HTR-8/SVneo (cell line): Measurements from ENCODE around the gene LRRC3C.
"Not testable (repeated sequence)": the region's sequence is repeated elsewhere in the genome, so short reads cannot be mapped to it uniquely, and the experiment has no call there.

Experiments
- DNase-seq: peaks from one replicate; pipeline ENCODE4 v3.0.0; 2011; ENCODE audit warnings: low spot score, mixed read lengths; ENCODE audit not compliant: insufficient read length
- FAIRE-seq: peaks from 2 replicates; lab custom pipeline; 2011; peaks lifted over from hg19 to GRCh38; lab: Jason Lieb, UNC

Gene LRRC3C, protein sequence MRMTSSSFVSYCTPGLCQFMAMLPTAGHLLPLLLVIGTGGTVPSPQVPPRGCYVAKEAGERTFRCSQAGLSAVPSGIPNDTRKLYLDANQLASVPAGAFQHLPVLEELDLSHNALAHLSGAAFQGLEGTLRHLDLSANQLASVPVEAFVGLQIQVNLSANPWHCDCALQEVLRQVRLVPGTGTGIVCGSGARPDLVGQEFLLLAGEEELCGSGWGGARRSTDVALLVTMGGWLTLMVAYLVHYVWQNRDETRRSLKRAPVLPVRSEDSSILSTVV

DNA sequence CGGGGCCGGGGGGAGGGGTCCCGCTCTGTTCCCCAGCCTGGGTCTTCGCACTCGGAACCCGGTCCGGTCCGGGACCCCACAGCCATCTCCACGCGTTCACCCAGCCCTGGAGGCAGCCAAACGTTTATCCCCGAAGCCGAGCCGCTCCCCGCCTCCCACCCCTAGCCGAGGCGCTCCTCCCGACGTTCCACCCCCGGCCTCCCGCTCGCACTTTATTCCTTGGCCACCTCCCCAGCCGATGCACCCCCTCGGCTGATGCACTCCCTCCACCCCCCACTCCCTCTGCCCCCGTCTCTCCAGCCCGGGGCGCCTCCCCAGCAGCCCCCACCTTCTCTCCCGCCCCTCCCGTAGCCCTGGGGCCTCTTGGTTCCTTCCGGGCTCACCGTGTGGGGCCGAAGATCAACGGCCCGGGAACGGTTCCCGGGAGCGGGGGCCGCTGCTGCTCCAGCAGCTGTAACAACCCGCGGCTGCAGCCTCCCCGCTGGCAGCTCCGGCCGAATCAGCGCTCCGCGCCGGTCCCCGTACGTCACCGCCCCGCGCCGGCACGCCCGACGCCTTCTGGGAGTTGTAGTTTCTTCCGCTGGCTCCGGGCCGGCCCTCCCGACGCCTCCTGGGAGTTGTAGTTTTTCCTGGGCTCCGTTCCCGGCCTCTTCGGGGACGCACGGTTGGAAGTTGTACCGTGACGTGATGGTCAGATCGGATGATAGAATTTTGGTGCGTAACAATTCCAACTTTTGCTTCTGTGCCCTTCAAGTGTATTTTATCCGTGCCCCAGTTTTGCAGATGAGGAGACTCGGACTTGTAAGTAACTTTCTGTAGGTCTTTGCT is at the start of gene LRRC3C, which contains the start of gene ORMDL3:
Gene LRRC3C (plus strand): TSS at position 632 of the 828 bp plus-strand sequence. CDS start 13,792 bp downstream, outside the sequence.
Gene ORMDL3 (minus strand): TSS at position 501 of the 828 bp plus-strand sequence. CDS start 3,398 bp downstream, outside the sequence.
- FAIRE-seq (peak; percentile 97), DNase-seq (peak; percentile 93)

DNA sequence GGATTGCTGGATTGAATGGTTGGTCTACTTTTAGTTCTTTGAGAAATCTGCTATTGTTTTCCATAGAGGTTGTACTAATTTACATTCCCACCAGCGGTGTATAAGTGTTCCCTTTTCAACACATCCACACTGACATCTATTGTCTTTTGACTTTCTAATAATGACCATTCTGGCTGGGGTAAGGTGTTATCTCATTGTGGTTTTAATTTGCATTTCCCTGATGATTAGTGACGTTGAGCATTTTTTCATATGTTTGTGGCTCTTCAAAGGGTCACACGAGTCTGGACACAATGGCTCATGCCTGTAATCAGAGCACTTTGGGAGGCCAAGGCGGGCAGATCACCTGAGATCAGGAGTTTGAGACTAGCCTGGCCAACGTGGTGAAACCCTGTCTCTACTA is 41.4 kb upstream of the LRRC3C start:
- FAIRE-seq = not testable (repeated sequence)

DNA sequence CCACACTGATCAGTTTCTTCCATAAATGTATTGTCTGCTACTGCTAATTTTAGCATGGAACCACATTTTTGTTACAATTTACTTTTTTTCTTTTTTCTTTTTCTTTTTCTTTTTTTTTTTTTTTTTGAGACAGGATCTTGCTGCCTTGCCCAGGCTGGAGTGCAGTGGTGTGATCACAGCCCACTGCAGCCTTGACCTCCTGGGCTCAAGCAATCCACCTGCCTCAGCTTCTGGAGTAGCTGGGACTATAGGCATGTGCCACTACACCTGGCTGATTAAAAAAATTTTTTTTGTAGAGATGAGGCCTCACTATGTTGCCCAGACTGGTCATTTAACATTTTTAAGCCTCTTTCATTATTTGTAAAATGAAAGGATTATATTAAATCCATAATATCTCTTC is 40.5 kb upstream of the LRRC3C start:
- FAIRE-seq (no peak), DNase-seq (no peak)

More for the DNA sequence above, 41.4 kb upstream of the LRRC3C start:
- DNase-seq = not testable (repeated sequence)

DNA sequence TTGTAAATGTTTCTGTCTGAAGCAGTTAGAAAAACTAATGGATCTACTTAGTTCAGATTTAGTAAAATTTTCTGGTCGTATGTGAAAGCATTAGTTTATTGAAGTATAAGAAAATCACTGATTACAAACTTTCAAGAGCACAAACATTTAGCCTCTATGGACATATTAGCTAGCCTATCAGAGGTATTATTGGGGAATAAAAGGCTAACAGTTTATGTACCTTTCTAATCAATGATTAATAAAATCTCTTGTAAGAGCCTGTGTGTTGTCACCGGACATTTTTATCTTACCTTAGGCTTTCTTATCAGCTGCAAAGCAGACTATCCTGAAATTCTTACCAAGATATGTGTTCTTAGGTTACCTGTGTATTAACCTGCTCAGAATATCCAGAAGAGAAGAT is 38.3 kb upstream of the LRRC3C start:
- no peak for FAIRE-seq
- DNase-seq = no peak

DNA sequence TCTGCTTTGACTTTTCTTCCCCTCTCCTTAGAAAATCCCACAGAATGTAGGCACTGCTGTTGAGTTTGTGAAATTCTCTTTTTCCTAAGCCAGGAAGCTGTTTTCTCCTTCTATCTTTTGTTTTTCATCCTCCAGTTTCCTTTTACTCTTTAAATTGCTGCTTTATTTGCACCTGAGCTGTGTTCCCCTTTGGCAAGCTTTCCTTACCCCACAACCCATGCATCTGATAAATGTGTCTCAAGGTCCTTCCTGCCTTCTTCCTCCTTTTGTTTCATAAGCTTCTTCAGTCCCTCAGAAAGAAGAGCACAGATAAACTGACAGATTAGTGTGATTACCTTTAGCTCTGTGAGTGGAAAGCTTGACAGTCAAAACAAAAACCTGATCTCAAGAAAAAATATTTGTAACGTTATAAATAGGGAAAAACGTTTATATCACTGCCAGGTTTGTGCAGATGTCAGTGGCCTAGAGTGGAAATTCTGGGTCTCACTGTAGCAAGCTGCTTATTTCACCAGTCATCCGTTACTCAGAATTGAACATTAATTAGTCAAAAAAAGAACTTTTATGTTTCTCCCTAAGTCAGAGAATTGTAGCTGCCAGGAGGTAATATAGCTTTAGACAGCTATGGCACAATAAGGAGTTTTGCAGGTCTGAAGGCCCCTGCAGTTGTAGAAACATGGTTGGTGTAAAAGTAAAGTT is 32.7 kb upstream of the LRRC3C start:
- FAIRE-seq (no peak), DNase-seq (no peak)

DNA sequence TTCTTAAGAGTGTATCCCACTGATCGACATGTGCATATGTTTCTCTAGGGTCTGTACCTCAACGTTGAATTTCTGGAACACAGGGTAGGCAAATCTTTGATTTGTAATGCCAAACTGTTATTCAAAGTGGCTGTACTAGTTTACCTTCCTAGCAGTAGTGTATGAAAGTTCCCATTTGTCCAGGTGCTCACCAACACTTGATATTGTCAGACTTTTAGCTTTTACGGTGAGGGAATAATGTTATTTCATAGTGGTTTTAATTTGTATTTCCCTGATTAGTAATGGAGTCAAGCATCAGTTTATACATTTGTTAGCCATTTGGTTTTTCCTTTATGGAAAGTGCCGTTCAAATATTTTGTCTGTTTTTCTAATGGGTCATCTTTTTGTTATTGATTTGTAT is 29.4 kb upstream of the LRRC3C start:
- no peak for FAIRE-seq
- DNase-seq = no peak

DNA sequence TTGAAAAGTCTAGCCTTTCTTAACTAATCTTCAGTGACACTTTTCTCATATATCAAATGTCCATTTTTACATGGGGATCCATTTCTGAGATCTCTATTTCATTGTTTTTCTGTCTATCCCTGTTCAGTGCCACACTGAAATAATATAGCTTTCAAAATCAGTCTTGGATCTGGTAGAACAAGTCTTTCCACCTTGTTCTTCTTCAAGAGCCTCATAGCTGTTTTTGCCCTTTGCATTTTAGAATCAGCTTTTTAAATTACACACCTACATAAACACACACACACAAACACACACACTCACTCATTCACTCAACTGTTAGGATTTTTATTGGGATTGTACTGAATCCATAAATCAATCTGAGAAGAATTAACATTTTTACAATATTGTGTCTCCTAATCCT is 28.3 kb upstream of the LRRC3C start:
- no peak for DNase-seq
- no peak for FAIRE-seq

DNA sequence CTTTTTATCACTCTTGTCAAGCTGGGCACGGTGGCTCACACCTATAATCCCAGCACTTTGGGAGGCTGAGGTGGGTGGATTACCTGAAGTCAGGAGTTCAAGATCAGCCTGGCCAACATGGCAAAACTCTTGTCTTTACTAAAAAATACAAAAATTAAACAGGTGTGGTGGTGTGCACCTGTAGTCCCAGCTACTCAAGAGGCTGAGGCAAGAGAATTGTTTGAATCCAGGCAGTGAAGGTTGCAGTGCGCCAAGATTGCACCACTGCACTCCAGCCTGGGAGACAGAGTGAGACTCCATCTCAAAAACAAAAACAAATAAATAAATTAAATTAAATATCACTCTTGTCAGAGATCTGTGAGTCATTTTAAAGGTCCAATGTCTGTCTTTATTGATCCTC is 25.5 kb upstream of the LRRC3C start:
- FAIRE-seq, DNase-seq: not testable (repeated sequence)

DNA sequence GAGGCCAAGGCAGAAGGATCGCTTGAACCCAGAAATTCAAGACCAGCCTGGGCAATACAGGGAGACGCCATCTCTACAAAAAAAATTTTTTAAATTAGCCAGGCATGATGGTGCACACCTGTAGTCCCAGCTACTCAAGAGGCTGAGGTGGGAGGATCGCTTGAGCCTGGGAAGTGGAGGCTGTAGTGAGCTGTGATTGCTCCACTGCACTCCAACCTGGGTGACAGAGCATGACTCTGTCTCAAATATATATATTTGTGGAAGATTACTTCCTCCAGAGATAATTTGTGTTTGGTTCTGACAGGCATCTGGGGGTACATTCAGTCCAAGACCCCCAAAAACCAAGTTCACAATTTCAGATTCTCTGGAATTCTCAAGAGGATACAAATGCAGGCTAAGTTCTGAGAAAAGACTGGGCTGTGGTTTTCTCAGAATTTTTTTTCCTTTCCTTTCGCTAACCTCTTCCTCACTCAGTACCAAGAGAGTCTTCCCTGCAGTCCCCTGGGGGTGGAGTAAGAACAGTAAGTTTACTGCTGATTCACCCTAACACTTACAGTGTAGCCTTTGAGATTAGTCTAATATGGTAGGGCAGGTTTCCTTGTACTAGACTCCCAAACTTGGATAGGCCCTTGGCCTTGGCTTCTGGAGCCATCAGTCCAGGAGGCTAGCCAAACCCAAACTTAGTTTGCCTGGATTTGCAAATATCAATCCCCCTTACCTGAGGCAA is 24.2 kb upstream of the LRRC3C start:
- FAIRE-seq (no peak), DNase-seq (no peak)

DNA sequence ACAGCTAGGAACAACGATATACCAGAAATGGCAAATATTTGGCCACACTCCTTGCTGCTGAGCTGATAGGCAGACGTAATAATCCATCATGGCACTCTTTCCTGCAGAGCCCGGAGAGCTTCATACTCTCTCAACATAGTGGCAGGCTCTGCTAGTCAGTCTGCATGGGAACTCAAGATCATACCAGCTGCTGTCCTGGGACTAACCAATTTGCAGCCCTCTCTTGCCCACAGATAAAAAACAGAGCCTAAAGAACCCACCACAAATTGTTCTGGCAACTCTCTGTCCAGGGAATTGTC is 22.6 kb upstream of the LRRC3C start:
- FAIRE-seq = no peak
- DNase-seq = no peak

DNA sequence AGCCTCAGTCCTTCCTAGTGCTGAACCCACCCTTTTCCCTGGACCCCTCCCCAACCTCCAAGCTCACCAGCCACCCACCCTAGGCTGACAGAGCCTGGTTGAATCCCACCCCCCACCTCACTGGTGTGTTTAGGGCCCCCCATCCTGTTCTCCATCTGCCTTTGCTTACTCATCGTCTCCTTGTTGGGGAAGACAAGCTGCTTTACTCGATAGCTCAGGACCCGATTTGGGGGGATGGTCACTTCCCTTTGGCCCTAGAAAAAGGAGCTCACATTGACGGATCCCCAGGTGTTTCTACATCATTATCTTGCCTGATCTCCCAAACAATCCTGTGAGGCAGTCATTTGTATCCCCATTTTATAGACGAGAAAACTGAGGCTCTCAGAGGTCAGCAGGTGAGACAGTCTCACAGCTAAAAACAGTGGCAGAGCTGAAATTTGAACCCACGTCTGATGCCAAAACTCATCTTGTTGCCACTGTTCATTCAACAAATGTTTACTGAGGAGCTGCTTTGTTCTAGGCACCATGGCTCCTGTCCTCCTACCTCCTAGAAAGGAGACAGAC is 18.7 kb upstream of the LRRC3C start:
- FAIRE-seq = no peak
- DNase-seq = no peak

DNA sequence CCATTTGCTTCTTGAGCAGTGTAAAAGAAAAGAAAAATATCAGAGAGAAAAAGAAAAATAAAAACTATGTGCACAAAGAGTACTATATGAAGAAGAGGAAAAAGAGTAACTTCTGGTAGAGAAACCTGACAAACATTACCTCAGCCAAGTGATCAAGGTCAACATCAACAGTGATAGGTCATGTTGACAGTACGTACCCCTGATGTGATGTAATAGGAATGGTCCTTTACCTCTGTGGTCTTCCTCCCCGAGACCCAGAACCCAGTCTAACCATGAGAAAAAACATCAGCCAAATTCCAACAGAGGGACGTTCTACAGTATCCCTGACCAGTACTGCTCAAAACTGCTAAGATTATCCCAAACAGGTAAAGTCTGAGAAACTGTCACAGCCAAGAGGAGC is 13.5 kb upstream of the LRRC3C start:
- DNase-seq = no peak
- FAIRE-seq = no peak

DNA sequence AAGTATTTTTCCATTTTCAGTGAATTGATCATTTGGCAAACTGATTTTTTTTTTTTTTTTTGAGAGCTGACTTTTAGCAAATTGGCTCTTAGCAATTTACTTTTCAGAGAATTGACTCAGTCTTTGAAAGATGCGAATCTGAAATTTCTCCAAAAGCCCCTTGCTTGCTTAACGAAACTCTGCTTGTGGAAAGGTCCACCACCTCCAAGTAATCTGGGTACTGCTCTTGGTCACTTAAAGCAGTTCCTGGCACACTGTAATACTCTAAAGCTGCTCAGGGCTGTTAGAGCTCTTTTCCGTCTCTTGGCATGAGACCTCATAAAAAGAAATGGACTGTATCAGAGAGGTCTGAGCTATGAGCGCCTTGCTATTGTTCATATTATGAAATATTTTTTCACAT is 12.0 kb upstream of the LRRC3C start:
- DNase-seq = no peak
- no peak for FAIRE-seq

DNA sequence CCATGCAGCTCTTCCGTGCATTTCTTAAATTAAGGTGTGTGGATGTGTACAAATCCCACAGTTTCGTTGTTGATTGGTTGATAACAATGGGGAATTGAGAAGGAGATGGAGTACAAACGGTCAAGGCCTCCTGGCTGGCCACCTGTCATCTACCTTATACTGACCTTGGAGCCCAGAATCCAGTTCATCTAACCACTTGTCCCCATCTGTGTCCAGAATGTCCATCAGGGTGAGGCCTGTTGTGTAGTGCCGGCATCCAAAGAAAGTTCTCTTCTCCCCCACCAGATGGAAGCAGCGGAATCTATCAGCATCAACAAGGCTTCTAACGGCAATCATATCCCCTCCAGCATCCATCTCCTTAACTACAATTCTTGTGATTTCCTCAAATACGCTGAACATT is 10.6 kb upstream of the LRRC3C start:
- DNase-seq (no peak), FAIRE-seq (no peak)

DNA sequence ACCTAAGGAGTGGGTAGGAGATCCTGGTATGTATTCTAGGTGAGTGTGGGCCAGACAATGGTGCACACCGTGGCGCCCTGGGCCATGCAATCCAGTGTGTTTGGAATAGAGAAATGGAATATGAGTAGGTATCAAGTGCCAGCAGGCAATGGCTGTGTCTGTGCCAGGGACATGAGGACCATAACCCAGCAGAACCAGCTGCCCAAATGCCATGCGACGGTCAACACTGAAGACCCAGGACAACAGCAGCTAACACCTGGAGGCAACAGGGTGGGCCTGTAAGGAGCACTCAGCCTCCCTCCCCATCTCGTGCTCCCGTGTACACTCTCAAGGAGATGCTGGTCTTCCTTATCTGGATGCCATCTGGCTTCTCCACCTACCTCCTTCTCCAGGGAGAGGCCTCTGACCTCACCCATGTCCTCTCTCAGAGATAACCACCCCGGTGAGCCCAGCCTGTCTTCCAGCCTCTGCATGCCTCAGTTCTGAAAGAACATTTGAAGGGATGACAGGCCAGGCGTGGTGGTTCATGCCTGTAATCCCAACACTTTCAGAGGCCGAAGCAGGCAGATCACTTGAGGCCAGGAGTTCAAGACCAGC is 8.3 kb upstream of the LRRC3C start:
- FAIRE-seq = peak; percentile 51
- no peak for DNase-seq

DNA sequence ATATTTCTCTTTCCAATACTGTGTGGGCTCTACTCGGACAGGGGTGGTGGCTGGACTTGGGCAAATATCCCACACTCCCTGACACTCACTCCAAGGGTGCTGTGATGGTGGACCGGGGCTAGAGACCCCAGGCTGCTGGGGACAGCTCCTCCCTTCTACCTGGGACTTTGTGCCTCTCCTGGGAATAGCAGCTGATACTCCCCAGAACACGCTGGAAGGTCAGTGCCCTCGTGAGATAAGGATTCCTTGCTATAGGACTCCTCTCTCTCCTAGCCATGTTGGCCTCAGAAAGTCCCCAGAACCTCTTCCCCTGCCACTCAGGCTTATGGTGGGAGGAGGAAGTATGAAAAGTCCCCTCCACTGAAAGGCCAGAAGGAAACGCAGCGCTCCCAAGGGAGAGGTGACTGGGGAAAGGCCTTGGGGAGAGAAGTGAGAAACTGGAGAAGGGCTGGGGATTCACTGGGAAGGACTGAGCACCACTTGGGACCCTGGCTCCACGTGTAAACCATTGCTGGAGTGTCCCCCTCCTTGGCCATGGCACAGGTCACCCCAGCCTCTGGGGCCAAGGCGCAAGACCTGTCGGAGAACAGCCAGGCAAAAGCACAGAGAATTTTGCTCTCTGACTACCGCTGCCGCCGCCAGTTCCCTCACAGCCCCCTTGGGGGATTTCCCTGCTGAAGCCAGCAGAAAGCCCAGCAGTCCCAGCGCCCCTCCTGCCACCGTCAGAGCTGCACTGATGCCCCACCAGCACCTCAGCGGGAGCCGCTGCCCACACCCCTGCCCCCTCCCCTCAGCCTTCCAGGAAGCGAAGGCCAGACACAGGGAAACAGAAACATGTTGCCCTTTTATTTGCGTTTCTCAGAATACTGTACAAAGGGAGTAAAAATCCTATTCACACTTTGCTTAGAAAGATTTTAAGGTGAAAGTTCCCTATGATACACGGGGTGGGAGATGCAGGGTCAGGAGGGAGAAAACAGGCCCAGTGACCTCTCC is 7.0 kb upstream of the LRRC3C start:
- peak; percentile 16 for FAIRE-seq
- no peak for DNase-seq

DNA sequence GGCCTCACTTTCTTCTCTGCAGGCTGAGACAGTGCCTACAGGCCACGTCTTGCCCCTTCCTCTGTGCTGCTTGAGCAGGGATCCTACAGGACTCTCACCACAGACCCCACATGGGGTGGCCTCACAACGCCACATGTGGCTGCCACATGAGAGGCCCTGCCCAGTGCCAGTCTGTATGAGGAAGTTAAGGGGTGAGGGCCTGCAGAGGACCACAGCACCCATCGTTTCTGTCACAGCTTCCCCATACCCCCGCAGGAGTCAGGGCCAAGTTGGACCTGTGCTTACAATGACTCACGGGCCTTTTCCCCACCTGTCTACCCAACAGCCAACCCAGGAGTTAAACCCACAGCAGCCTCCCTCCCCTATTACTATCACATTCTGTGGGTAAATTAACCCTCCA is 6.2 kb upstream of the LRRC3C start:
- FAIRE-seq (no peak), DNase-seq (no peak)

DNA sequence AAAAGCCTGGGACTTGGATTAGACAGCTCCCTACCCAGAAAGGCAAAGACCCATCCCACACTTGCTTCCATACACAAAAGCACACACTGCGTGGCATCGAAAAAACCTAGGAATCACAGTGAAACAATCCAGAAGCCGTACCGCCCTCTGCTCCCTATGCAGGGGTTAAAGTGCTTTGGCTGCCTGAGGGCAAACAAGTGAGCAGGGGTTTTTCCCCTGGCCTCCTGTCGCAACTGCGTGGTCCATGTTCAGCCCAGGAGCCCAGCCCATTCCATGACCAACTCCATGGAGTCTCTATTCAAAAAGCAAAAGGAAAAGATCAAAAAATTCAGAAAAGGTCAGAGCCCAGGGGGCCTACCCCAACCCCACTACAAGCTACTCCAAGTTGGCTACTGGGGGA is 5.5 kb upstream of the LRRC3C start:
- FAIRE-seq (no peak), DNase-seq (no peak)

DNA sequence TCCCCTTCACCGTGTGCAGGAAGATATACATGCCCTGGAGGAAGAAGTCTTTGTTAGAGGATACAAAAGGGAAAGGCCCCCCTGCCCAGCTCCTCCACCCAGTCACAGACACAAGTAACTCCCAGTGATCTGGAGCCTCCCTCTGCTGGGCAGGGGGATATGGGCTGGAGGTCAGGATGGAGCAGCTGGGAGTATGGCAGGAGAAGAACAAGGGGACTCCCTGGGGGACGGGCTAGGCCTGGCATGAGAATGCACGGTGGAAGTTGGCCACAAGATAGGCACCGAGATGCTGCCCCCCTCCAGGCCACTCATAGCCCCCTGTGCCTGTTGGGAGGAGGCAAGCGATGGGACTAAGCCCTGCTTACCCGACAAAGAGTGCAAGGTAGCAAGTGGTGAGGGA is 4.3 kb upstream of the LRRC3C start:
- DNase-seq = no peak
- FAIRE-seq = peak; percentile 57
